Prostate gland (tissue), 2 donors: Measurements from ENCODE around the gene PDE11A.

Source experiments
- CTCF ChIP-seq, 4 experiments: fragments of 200-600 bp in 2 of 4; fragments of 450-650 bp in 2 of 4; sonication (generic) in 2 of 4; IDR thresholded peaks; 1 replicate in 3 of 4; 2 replicates in 1 of 4; pipeline ENCODE4 v1.5.1; 2016 to 2019; ENCODE audit warnings: antibody characterized with exemption in 4 of 4, mild to moderate bottlenecking in 2 of 4, moderate library complexity in 2 of 4
- POLR2A ChIP-seq: fragments of 450-650 bp; IDR thresholded peaks from one replicate; pipeline ENCODE4 v1.6.1; 2016; ENCODE audit warnings: antibody characterized with exemption, mild to moderate bottlenecking
- POLR2AphosphoS5 ChIP-seq: sonication (generic); formaldehyde crosslinking; IDR thresholded peaks from one replicate; pipeline ENCODE4 v1.6.1; 2017; ENCODE audit warnings: antibody characterized with exemption

- TF ChIP-seq CTCF (IDR thresholded peaks at IDR 0.05) (no peak), POLR2AphosphoS5 (no peak), POLR2A (no peak)
These were observed 435.9 kb downstream of the PDE11A start for GRCh38 chr2:177636672-177637071.
